ENCODE results near the gene ARID3A. TPM values are rescaled to one million over a fixed set of nuclear protein-coding genes. Genes with fewer than 3 reads are reported as not detected.

The ARID3A gene
- total RNA-seq, 4 donors from 2014 or later: 1.8 to 9.4 (median 5.6) TPM

DNA sequence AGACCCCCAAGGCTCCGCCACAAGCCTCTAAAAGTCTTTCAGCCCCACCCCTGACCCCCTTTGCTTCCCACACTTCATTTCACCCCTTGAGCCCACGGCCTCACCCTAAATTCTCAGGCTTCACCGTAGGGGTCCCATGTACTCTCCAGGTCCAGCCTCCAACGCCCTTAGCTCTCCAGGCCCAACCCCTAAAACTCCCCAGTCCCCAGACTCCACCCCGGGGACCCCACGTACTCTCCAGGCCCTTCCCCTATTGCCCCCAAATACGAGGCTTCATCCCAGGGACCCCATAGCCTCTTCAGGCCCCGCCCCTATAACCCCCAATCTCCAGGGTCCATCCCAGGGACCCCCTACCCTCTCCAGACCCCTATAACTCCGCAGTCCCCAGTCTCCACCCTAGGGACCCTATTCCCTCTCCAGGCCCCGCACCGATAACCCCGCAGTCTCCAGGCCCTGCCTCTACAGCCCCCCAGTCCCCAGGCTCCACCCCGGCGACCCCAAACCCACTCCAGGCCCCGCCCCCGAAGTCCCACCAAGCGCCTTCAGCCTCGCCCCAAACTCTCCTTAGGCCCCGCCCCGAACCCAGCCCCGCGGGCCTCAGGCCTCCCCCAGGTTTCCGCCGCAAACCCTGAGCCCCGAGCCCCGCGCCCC lies 33.5 kb upstream of the ARID3A start:
- no peak for TF ChIP-seq POLR2A (IDR thresholded peaks at IDR 0.05)
- no peak for TF ChIP-seq CTCF (IDR thresholded peaks at IDR 0.05)
- H3K4me3 ChIP-seq (ENCODE audit: low read depth, poor library complexity, severe bottlenecking): peak overlapping the region; percentile 87
- intact Hi-C loops (cut with DNase I; ENCODE audit: low total_unique reads): no loop called here
- 4 to 6% methylated on average over 20 to 22 of the region's 27 CpGs for WGBS, 2 donors
- no peak for DNase-seq (ENCODE audit: low spot score in 2 of 2)

- peak within 1 kb of the TSS; percentile 87 for H3K4me3 ChIP-seq (ENCODE audit: low read depth, poor library complexity, severe bottlenecking)
- intact Hi-C loops (cut with DNase I; ENCODE audit: low total_unique reads): no loop called here
- peak; percentile 92 to 98 for DNase-seq (ENCODE audit: low spot score in 2 of 2)
- TF ChIP-seq CTCF (IDR thresholded peaks at IDR 0.05): no peak
- TF ChIP-seq POLR2A (IDR thresholded peaks at IDR 0.05): no peak
- WGBS, 2 donors: 1% methylated on average over 28 to 61 of the region's 69 CpGs
These were observed 32.7 kb upstream of the ARID3A start, which contains the start of the genes MED16 and RNU6-9 for GRCh38 chr19:892894-893689. Gene MED16, minus strand, starts transcription at chr19:893187. Its CDS starts 2,056 bp downstream, at chr19:891131. Gene RNU6-9, plus strand, starts transcription at chr19:893484.

DNA sequence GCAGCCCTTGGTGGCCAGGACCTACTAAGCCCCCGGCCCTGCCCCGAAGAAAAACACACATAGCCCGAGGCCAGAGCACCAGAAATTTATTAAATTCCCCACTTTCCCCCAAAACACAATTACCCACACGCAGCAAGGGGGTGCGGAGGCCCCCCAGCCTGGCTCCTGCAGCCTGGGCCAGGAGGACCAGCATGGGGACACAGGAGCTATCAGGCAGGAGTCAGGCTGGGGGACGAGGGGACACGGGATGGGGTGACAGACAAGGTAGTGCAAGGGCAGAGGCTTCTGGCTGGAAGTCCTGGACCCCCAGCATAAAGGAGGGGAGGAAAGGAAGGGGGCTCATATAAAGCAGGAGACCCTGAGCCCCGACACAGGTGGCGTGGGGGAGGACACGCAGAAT lies 29.4 kb upstream of the ARID3A start:
- H3K4me3 ChIP-seq (ENCODE audit: low read depth, poor library complexity, severe bottlenecking): no peak overlapping the region
- intact Hi-C loops (cut with DNase I; ENCODE audit: low total_unique reads): no loop called here
- TF ChIP-seq CTCF (IDR thresholded peaks at IDR 0.05) (no peak), POLR2A (IDR thresholded peaks at IDR 0.05) (no peak)
- no peak for DNase-seq (ENCODE audit: low spot score in 2 of 2)
- WGBS, 2 donors: 94 to 95% methylated on average over 10 of the region's 10 CpGs

DNA sequence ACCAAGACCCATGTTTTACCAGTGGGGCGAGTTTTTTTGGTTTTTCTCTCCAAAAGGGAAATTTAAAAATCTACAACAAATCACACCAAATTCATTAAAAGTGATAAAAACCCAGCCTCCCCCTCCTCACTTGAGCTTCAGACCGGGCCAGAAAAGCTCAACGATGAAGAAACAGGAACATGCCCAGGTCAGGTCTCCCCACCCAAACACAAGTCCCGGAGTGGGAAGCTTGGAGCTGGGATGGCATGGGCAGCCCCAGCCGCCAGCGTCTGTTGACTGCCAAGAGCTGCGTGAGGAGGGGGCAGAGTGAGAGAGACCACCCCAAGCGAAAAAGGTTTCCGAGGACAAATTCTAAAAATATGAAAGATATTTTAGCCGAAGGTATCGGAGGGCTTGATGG lies 28.8 kb upstream of the ARID3A start:
- 84 to 95% methylated on average over 11 of the region's 11 CpGs for WGBS, 2 donors
- no peak overlapping the region for H3K4me3 ChIP-seq (ENCODE audit: low read depth, poor library complexity, severe bottlenecking)
- DNase-seq (ENCODE audit: low spot score in 2 of 2): no peak
- intact Hi-C loops (cut with DNase I; ENCODE audit: low total_unique reads): no loop called here
- no peak for TF ChIP-seq CTCF (IDR thresholded peaks at IDR 0.05)
- no peak for TF ChIP-seq POLR2A (IDR thresholded peaks at IDR 0.05)

GRCh38 chr19:897442-898039 lies 28.3 kb upstream of the ARID3A start:
- no peak for DNase-seq (ENCODE audit: low spot score in 2 of 2)
- TF ChIP-seq POLR2A (IDR thresholded peaks at IDR 0.05): no peak
- intact Hi-C loops (cut with DNase I; ENCODE audit: low total_unique reads): no loop called here
- H3K4me3 ChIP-seq (ENCODE audit: low read depth, poor library complexity, severe bottlenecking): no peak overlapping the region
- WGBS, 2 donors: 90 to 93% methylated on average over 21 of the region's 26 CpGs

- intact Hi-C loops (cut with DNase I; ENCODE audit: low total_unique reads): no loop called here
- H3K4me3 ChIP-seq (ENCODE audit: low read depth, poor library complexity, severe bottlenecking): no peak overlapping the region
- no peak for DNase-seq (ENCODE audit: low spot score in 2 of 2)
- TF ChIP-seq CTCF (IDR thresholded peaks at IDR 0.05) (no peak), POLR2A (IDR thresholded peaks at IDR 0.05) (no peak)
- WGBS, 2 donors: 78 to 80% methylated on average over 20 of the region's 20 CpGs
These were observed 27.2 kb upstream of the ARID3A start for GRCh38 chr19:898663-899062.
